KMS-11 (cell line): Measurements from ENCODE around the gene LRRC4C.
"Not testable (repeated sequence)": the region's sequence is repeated elsewhere in the genome, so short reads cannot be mapped to it uniquely, and the experiment has no call there.

ENCODE experiments used
- H2AFZ ChIP-seq: fragments of 200-600 bp; sonication (generic); 2 replicates; pipeline ENCODE4 v1.6.1; 2016; ENCODE audit warnings: antibody characterized with exemption, mixed run types, low read depth
- H3K27ac ChIP-seq: fragments of 200-600 bp; sonication (generic); 2 replicates; pipeline ENCODE4 v1.6.1; 2016; ENCODE audit warnings: mild to moderate bottlenecking, mixed run types
- H3K27me3 ChIP-seq: fragments of 200-600 bp; sonication (generic); 2 replicates; pipeline ENCODE4 v1.6.1; 2017; ENCODE audit warnings: mild to moderate bottlenecking, low read depth, mixed run types, moderate library complexity; ENCODE audit not compliant: insufficient read depth
- H3K36me3 ChIP-seq: fragments of 200-600 bp; sonication (generic); 2 replicates; pipeline ENCODE4 v1.6.1; 2017; ENCODE audit warnings: mild to moderate bottlenecking, mixed run types; ENCODE audit not compliant: insufficient read depth
- H3K4me1 ChIP-seq: fragments of 200-600 bp; sonication (generic); 2 replicates; pipeline ENCODE4 v1.6.1; 2016; ENCODE audit warnings: mild to moderate bottlenecking, low read depth, mixed run types; ENCODE audit not compliant: poor library complexity, severe bottlenecking
- H3K4me2 ChIP-seq: fragments of 200-600 bp; sonication (generic); 2 replicates; pipeline ENCODE4 v1.7.0; 2016; ENCODE audit warnings: mild to moderate bottlenecking, mixed run types
- H3K4me3 ChIP-seq: fragments of 200-600 bp; sonication (generic); IDR thresholded peaks from 2 replicates; pipeline ENCODE4 v1.6.1; 2017; ENCODE audit warnings: low read depth, low read length, mixed read lengths; ENCODE audit not compliant: insufficient read depth
- H3K79me2 ChIP-seq: fragments of 200-600 bp; sonication (generic); 2 replicates; pipeline ENCODE4 v1.6.1; 2016; ENCODE audit warnings: low read depth, mixed run types; ENCODE audit not compliant: insufficient read depth
- H3K9ac ChIP-seq: fragments of 200-600 bp; sonication (generic); 2 replicates; pipeline ENCODE4 v1.6.1; 2016; ENCODE audit warnings: mild to moderate bottlenecking, mixed run types
- H4K20me1 ChIP-seq: fragments of 200-600 bp; sonication (generic); 2 replicates; pipeline ENCODE4 v1.6.1; 2016; ENCODE audit warnings: mild to moderate bottlenecking, mixed run types; ENCODE audit not compliant: insufficient read depth
- TF ChIP-seq, protein P1 (sequence below): fragments of 200-600 bp; sonication (generic); conservative IDR thresholded peaks from 2 replicates; pipeline ENCODE4 v1.6.1; 2017; ENCODE audit warnings: low read depth, mild to moderate bottlenecking, antibody characterized with exemption, low read length, moderate library complexity, mixed read lengths

The LRRC4C gene

DNA sequence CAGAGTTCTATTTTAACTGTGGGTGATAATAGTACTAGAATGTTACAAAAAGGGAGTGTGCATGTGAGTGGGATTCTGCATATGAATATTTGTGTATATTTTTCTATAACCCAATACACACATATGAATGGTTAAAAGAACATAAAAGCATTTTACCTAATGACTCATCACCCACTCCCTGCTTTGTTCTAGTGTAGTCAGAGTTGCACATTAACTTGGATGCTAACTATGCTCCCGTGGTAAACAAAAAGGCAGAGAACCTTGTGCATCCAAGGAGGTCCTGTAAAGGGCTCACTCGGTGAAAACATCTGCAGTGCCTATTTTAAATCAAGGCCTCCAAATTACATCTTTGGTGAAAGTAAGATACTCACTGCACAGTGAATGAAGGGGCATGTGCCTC, 1289.4 kb downstream of the LRRC4C start:
- no peaks in the 10 kb centered on the region for H4K20me1 ChIP-seq
- no peak overlapping the region for H3K27ac ChIP-seq
- no peaks in the 10 kb centered on the region for H3K4me1 ChIP-seq
- TF ChIP-seq, protein P1, sequence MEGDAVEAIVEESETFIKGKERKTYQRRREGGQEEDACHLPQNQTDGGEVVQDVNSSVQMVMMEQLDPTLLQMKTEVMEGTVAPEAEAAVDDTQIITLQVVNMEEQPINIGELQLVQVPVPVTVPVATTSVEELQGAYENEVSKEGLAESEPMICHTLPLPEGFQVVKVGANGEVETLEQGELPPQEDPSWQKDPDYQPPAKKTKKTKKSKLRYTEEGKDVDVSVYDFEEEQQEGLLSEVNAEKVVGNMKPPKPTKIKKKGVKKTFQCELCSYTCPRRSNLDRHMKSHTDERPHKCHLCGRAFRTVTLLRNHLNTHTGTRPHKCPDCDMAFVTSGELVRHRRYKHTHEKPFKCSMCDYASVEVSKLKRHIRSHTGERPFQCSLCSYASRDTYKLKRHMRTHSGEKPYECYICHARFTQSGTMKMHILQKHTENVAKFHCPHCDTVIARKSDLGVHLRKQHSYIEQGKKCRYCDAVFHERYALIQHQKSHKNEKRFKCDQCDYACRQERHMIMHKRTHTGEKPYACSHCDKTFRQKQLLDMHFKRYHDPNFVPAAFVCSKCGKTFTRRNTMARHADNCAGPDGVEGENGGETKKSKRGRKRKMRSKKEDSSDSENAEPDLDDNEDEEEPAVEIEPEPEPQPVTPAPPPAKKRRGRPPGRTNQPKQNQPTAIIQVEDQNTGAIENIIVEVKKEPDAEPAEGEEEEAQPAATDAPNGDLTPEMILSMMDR: no peak
- no peaks in the 10 kb centered on the region for H3K79me2 ChIP-seq
- H3K4me2 ChIP-seq: no peak overlapping the region
- H3K36me3 ChIP-seq: no peaks in the 10 kb centered on the region
- H3K9ac ChIP-seq: no peak overlapping the region
- H2AFZ ChIP-seq: no peak overlapping the region
- H3K4me3 ChIP-seq: no peak overlapping the region
- no peaks in the 10 kb centered on the region for H3K27me3 ChIP-seq

- no peak overlapping the region for H3K27ac ChIP-seq
- TF ChIP-seq, protein P1: no peak
- no peaks in the 10 kb centered on the region for H4K20me1 ChIP-seq
- H3K27me3 ChIP-seq: no peaks in the 10 kb centered on the region
- no peak overlapping the region for H3K9ac ChIP-seq
- H3K4me2 ChIP-seq: no peak overlapping the region
- H3K79me2 ChIP-seq: no peaks in the 10 kb centered on the region
- no peak overlapping the region for H2AFZ ChIP-seq
- H3K36me3 ChIP-seq: no peaks in the 10 kb centered on the region
- H3K4me3 ChIP-seq: no peak overlapping the region
- H3K4me1 ChIP-seq: no peaks in the 10 kb centered on the region
These were observed 1291.0 kb downstream of the LRRC4C start for GRCh38 chr11:40168414-40168813.

- H3K27me3 ChIP-seq, H4K20me1 ChIP-seq, H3K79me2 ChIP-seq, H3K4me3 ChIP-seq, H3K9ac ChIP-seq, H3K36me3 ChIP-seq, H3K4me2 ChIP-seq, H2AFZ ChIP-seq, H3K4me1 ChIP-seq, H3K27ac ChIP-seq: not testable (repeated sequence)
These were observed 1291.6 kb downstream of the LRRC4C start for GRCh38 chr11:40167805-40168204.

GRCh38 chr11:40166892-40167291, 1292.6 kb downstream of the LRRC4C start:
- Histone ChIP-seq H3K9ac (no peak overlapping the region), H3K4me2 (no peak overlapping the region), H3K27me3 (no peaks in the 10 kb centered on the region), H4K20me1 (no peaks in the 10 kb centered on the region), H3K36me3 (no peaks in the 10 kb centered on the region), H3K4me1 (no peaks in the 10 kb centered on the region), H2AFZ (no peak overlapping the region), H3K4me3 (no peak overlapping the region), H3K27ac (no peak overlapping the region), H3K79me2 (no peaks in the 10 kb centered on the region)
- TF ChIP-seq, protein P1: no peak

- no peaks in the 10 kb centered on the region for H3K79me2 ChIP-seq
- H3K36me3 ChIP-seq: no peaks in the 10 kb centered on the region
- no peak overlapping the region for H3K4me2 ChIP-seq
- H4K20me1 ChIP-seq: no peaks in the 10 kb centered on the region
- no peak overlapping the region for H2AFZ ChIP-seq
- no peaks in the 10 kb centered on the region for H3K4me1 ChIP-seq
- H3K27ac ChIP-seq: no peak overlapping the region
- H3K4me3 ChIP-seq: no peak overlapping the region
- TF ChIP-seq, protein P1: no peak
- no peak overlapping the region for H3K9ac ChIP-seq
- no peaks in the 10 kb centered on the region for H3K27me3 ChIP-seq
These were observed 1296.3 kb downstream of the LRRC4C start for GRCh38 chr11:40162901-40163883.
